Stimulated activated CD4-positive, alpha-beta T cell treated with anti-CD3 and anti-CD28 coated beads, Interleukin-12 subunit alpha, Interleukin-12 subunit beta, amount 100 ng/mL, for 24 hours (primary cell): Measurements from ENCODE around the gene HMSD.

Experiments
- DNase-seq, 2 experiments: peaks; one replicate each; pipeline ENCODE4 v3.0.0-alpha.2; 2020; ENCODE audit warnings: low read depth in 2 of 2

Gene HMSD

DNA sequence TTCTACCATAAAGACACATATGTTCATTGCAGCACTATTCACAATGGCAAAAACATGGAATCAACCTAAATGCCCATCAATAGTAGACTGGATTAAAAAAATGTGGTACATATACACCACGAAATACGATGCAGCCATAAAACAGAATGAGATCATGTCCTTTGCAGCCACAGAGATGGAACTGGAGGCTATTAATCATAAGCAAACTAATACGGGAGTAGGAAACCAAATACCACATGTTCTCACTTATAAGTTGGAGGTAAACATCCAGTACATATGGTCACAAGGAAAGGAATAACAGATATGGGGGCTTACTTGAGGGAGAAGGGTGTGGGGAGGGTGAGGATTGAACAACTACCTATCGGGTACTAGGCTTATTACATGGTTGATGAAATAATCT lies 7.7 kb downstream of the HMSD start:
- DNase-seq = no peak

- no peak for DNase-seq
Observed at GRCh38 chr18:63960891-63961290, 11.8 kb downstream of the HMSD start.

DNA sequence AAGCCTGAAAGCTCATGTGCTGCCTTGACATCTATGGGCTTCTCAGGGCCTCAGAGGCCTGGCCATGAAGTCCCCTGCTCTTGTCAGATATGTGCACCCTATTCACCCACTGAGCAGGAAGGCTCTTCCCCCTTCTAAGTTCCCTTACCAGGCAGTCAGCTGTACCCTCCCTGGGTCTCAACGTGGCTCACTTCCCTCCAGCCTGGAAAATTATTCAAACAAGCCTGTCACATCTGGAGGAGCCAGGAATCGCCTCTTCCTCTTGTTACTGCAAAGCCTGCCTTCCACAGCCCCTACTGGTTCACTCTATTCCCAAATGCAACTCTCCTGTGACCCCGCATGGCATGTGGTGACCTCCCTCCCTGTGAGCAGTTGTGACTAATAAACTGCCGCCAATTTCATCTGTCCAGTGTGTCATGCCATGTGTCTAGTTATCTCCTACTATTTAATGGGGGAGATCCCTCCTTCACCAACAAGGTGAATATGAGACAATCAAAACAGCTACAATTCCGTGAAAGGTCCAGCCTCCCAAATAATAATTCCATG lies 12.4 kb downstream of the HMSD start:
- DNase-seq = no peak

- DNase-seq = no peak
Observed at GRCh38 chr18:63962137-63962536, 13.0 kb downstream of the HMSD start.

DNA sequence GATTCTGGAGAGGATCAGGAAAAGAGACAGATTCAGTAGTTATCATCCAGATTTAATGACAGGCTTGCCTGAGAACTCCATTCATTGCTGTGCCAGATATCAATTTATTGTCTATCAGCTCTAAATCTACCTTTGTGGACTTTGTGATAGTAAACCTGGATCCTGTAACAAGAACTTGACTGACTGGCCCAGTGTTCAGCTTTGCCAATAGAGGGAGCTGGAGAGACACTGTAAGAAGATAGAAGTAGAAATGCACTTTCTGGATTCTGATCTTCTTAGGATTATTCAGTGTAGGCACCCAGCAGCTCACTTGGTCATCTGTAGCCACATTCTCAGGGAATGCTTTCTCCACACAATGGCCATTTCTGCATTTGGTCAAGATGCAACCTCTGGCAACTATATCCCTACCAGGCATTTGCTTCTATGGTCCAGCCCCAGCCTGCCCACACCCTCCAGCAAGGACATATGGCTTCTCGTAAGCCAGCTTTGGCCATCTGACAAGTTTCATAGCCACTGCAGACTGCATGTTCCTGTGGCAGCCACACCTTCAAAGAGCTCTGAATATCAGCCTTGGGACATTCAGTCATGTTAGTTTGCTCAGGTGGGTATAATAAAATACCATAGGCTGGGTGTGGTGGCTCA lies 14.6 kb downstream of the HMSD start:
- DNase-seq = no peak

DNA sequence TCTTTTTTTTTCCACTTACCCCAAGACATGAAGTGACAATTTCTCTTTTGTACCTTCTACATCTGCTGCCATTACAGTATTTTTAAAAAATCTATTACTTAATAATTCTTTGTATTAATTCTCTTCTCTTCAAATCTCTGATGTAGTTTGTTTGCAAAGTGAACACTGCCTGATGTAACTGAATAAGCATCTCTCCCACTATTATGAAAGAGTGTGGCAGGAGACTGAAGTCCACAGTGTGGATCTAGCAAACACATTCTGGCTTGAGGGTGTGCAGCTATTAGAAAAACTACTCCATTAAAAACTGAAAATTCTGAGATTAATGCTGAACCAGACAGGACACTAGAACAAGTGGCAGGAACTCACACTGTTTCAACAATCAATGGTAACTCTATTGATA lies 15.8 kb downstream of the HMSD start:
- DNase-seq = no peak

DNA sequence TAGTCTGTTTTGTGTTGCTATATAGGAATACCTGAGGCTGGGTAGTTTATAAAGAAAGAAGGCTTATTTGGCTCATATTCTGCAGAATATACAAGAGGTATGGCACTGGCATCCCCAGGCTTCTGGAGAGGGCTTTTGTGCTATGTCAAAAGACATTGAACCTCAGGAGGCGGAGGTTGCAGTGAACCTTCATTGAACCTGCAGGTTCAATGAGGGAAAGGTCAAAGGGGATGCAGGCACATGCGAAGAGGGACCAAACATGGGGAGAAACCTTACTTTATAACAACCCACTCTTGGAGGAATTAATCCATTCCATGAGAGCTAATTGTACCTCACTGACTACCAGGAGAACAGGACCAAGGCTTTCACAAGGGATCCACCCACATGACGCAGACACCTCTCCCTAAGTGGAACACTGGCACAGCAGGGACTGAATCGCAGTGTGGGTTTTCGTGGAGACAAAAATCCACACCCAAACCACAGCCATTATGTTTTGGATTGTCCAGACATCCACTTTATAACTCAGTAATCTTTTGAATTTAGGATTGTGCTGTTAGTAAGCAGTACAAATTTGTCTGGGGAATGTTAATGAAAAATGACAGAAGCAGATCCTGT lies 16.7 kb downstream of the HMSD start:
- DNase-seq = no peak

DNA sequence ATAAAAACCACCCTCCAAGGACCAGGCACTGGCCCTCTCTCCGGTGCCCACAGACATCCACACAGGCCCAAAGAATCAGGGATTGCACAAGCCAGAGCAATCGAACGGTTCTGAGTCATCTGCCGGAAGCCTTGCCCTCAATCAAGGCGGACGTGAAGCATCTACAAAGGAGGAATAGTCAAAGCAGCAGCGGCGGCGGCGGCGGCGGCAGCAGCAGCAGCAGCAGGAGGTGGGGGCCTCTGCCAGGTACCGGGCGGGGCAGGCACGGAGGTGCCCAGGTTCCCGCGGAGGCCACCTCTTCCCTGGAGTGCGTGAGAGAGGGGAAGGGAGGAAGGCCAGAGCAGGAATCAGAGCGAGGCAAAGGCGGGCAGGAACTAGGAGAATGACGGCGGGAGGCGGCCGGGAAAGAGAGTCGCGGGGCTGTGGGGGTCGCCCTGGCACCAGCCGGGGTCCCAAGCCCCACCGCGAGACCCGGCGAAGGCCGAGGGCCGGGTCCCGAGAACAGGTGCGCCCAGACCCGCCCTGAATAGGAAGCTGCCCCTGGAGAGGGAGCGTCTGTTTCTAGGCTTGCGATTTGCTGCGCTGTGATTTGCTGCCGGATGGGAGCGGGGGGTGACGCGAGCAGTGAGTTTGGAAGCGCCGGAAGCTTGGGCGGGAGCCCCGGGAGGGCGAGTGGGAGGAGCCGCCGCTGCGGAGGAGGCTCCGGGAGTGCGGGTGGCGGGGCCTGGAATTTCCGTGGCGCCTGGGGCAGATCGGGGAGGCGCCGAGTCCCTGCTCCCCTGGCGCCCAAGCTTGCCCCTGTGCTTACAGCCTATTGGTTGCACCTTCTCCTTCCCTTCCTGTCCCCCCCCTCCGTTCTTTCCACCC lies 21.1 kb downstream of the HMSD start, which contains the start of gene SERPINB8:
TSS of gene SERPINB8 (plus strand) at position 140 of the 867 bp plus-strand sequence. CDS start 8,228 bp downstream, outside the sequence.
- DNase-seq = peak; percentile 69 to 78

- no peak for DNase-seq
Observed at GRCh38 chr18:63970809-63971205, 21.7 kb downstream of the HMSD start.

DNA sequence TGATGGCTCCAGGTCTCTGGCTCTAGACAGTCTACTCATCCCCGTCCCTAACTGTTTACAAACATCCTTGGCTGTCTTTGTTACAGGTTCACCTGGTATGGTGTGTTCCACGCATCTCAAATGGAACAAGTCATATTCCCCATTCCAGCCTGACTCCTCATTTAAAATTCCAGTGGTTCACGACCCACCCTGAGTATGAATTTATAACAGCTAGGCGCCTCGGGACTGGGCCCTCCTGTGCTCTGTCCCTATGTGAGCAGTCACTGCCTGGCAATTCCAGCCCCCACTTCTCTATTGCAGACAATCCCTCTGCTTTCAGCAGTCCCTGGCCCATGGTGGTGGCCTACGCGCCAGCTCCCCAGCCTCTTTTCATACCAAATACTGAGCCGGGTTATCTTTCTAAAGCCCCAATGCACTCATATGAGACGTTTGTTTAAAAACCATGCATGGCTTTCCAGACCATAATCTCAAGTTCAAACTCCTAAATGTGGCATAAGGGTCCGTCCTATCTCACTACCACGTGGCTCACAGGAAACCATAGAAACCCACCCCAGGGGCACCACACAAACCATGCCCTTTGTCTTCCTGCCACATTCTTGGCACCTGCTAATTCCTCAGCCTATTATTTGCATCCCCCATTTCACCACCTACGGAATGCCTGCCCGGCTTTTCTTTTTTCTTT lies 22.4 kb downstream of the HMSD start:
- DNase-seq = no peak

GRCh38 chr18:63972002-63972376 lies 22.9 kb downstream of the HMSD start:
- DNase-seq = no peak

DNA sequence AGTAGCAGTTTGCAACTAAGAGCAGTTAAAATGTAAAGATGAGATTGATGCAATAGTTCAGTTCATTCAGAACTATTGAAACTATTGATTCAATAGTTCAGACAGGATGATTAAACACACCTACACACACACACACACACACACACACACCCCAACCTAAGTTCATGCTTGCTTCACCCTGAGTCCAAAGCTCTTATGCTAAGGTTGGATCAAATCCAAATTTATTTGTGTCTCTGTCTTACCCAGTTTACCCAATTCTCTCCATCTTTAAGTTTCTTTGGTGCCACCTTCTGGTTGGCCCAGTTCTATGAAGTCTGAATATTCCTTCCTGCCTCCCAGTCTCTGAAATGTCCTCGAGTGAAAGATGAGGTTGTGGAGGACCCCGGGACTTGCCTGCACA lies 25.9 kb downstream of the HMSD start:
- no peak for DNase-seq

GRCh38 chr18:63975628-63976027 lies 26.5 kb downstream of the HMSD start:
- no peak for DNase-seq

- DNase-seq = no peak
Observed at GRCh38 chr18:63977040-63977439, 27.9 kb downstream of the HMSD start.

DNA sequence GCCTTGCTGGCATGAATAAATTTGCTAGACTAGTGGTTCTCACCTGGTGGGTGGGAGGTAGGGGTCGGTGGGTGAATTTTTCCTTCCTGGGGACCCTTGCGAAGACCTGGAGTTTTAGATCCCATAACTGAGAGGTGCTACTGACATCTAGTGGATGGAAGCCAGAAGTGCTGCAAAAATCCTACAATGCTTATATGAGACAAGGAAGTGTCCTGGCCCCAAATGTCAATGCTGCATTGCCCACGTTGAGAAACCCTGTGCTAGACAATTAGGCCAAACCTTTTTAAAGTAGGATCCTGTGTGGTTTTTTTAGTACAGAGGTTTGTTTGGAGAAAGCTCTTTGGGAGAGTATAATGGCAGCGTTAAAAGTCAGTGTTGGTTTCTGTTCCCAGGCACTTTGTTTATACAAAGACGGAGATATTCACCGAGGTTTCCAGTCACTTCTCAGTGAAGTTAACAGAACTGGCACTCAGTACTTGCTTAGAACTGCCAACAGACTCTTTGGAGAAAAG lies 30.4 kb downstream of the HMSD start:
- DNase-seq = no peak

GRCh38 chr18:63980027-63980426 lies 30.9 kb downstream of the HMSD start:
- no peak for DNase-seq

- DNase-seq = no peak
Observed at GRCh38 chr18:63980896-63981460, 31.9 kb downstream of the HMSD start.

DNA sequence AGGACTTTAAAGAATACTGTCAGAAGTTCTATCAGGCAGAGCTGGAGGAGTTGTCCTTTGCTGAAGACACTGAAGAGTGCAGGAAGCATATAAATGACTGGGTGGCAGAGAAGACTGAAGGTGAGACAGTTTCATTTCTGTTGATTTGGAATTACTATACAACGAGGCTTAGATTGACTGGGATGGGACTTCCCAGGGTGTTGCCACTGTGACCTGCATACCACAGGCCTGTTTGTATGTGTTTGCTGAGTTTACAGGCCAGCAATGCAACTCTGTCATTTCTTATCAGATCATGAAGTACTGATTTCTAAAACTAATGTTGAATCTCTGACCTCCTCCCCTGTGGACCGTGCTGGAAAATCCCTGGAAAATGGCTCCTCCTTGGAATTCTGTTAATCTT lies 32.6 kb downstream of the HMSD start:
- no peak for DNase-seq

GRCh38 chr18:63982361-63982760 lies 33.3 kb downstream of the HMSD start:
- DNase-seq = no peak

- DNase-seq = no peak
Observed at GRCh38 chr18:63986885-63987284, 37.8 kb downstream of the HMSD start.

DNA sequence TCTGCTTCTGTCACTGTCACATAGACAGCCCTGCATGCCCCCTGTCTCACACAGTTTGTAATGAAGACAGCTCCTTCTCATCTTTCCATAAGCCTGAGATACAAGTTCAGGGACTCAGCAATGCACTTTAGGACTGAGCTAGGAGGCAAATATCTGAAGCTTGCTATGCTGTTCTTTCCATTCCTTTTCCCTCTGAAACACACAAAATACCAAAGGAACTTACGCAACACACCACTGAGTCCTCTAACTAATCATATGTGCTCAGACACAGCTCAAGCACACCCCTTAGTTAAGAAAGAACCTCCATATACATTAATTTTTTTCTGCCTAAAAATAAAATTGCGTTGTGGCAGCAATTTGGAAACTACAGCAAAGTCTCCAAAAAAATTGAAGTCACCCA lies 38.6 kb downstream of the HMSD start:
- no peak for DNase-seq
